Cardiac muscle cell (in vitro differentiated cells and primary cell): ENCODE results near the gene TPMT. TPM values are rescaled to one million over a fixed set of nuclear protein-coding genes. Genes with fewer than 3 reads are reported as not detected.
"Not testable (repeated sequence)": the region's sequence is repeated elsewhere in the genome, so short reads cannot be mapped to it uniquely, and the experiment has no call there.

Experiments used
- DNase-seq, 2 donors: peaks; one replicate each; pipeline versions ENCODE4 v3.0.0 to v3.0.0-alpha.2; 2010 to 2017; ENCODE audit warnings: low read depth in 1 of 2, low spot score in 1 of 2
- H3K27ac ChIP-seq: fragments of 200-600 bp; sonication (generic); 2 replicates; pipeline ENCODE4 v1.5.1; 2016
- H3K27me3 ChIP-seq: fragments of 200-600 bp; sonication (generic); 2 replicates; pipeline ENCODE4 v1.6.0; 2016; ENCODE audit warnings: control low read depth
- H3K36me3 ChIP-seq: fragments of 200-600 bp; sonication (generic); 2 replicates; pipeline ENCODE4 v1.5.1; 2016; ENCODE audit warnings: control low read depth
- H3K4me1 ChIP-seq: fragments of 200-600 bp; sonication (generic); 2 replicates; pipeline ENCODE4 v1.8.1; 2017; ENCODE audit warnings: low read depth, mild to moderate bottlenecking, mixed run types
- H3K4me3 ChIP-seq: fragments of 200-600 bp; sonication (generic); 2 replicates; pipeline ENCODE4 v1.5.1; 2016; ENCODE audit warnings: mild to moderate bottlenecking
- H3K9me3 ChIP-seq: fragments of 200-600 bp; sonication (generic); 2 replicates; pipeline ENCODE4 v1.5.1; 2017; ENCODE audit warnings: low read depth, mild to moderate bottlenecking, control low read depth
- CTCF ChIP-seq: IDR thresholded peaks from 2 replicates; pipeline ENCODE4 v1.5.1; 2012; ENCODE audit warnings: low read depth, mild to moderate bottlenecking, low read length
- polyA plus RNA-seq: library from polyadenylated mRNA; unstranded; fragments of >200 nt; fragmentation: Nextera tagmentation; extraction: Ambion mirVana; gene quantifications from 2 replicates; pipeline ENCODE4 v1.2.1, GENCODE V29; 2016
- total RNA-seq: library from RNA; depleted of rRNA; stranded (reverse); fragments of >200 nt; gene quantifications from 2 replicates; pipeline ENCODE4 v1.2.3, GENCODE V29; 2016

Gene TPMT
- total and polyA plus RNA-seq, 2 experiments from 2014 or later = 9.5 to 14.0 TPM

DNA sequence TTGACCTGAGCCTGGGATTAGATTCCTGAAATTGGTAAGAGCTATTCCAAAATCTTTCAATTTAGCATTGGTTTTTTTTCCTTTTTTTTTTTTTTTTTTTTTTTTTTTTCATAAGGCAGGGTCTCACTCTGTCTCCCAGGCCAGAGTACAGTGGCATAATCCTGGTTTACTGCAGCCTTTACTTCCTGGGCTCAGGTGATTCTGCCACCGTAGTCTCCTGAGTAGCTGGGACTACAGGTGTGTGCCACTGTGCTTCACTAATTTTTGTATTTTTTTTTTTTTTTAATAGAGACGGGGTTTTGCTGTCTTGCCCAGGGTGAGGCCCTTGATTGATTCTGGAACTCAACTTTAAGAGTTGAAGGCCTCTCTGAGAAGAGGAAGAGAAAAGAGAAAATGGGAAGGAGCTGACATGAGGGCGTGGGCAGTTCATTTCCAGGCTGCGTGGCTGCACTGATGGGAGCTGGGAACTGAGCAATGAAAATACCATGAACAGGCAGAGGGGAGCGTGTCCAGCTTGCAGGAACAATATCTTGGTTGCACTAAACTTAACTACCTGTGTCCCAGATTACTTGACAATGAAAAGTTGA, 25.0 kb upstream of the TPMT start:
- no peaks in the 10 kb centered on the region for H3K4me1 ChIP-seq
- no peak overlapping the region for H3K4me3 ChIP-seq
- H3K27ac ChIP-seq = no peak overlapping the region
- H3K27me3 ChIP-seq = no peaks in the 10 kb centered on the region
- DNase-seq = no peak
- H3K9me3 ChIP-seq = no peaks in the 10 kb centered on the region
- TF ChIP-seq CTCF = no peak
- H3K36me3 ChIP-seq = no peaks in the 10 kb centered on the region

GRCh38 chr6:18178960-18179615, 24.2 kb upstream of the TPMT start:
- H3K27ac ChIP-seq = no peak overlapping the region
- no peaks in the 10 kb centered on the region for H3K9me3 ChIP-seq
- H3K4me3 ChIP-seq = no peak overlapping the region
- DNase-seq = no peak
- TF ChIP-seq CTCF = no peak
- H3K27me3 ChIP-seq = no peaks in the 10 kb centered on the region
- no peaks in the 10 kb centered on the region for H3K4me1 ChIP-seq
- H3K36me3 ChIP-seq = no peaks in the 10 kb centered on the region

DNA sequence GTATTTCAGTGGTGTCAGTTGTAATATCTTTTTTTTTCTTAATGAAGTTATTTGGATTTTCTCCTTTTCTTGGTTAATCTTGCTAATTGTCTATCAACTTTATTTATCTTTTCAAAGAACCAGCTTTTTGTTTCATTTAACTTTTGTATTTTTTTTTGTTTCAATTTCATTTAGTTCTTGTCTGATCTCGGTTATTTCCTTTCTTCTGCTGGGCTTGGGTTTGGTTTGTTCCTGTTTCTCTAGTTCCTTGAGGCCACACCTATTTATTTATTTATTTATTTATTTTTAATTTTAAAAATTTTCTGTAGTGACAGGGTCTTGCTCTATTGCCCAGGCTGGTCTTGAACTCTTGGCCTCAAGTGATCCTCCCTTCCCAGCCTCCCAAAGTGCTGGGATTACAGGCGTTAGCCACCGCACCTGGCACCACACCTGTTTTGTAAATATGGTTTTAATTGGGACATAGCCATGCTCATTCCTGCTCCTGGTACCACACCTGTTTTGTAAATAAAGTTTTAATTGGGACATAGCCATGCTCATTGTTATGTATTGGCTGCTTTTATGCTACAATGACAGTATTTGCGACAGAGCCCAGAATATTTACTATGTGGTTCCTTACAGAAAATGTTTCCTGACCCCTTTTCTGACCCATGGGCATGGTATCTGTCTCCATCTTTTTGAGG, 22.5 kb upstream of the TPMT start:
- Histone ChIP-seq H3K36me3 (no peaks in the 10 kb centered on the region), H3K4me1 (no peaks in the 10 kb centered on the region), H3K9me3 (no peaks in the 10 kb centered on the region), H3K4me3 (no peak overlapping the region), H3K27me3 (no peaks in the 10 kb centered on the region), H3K27ac (no peak overlapping the region)
- no peak for DNase-seq
- TF ChIP-seq CTCF = no peak

GRCh38 chr6:18176198-18176597, 21.3 kb upstream of the TPMT start:
- H3K4me1 ChIP-seq, H3K9me3 ChIP-seq, DNase-seq, H3K4me3 ChIP-seq, H3K27me3 ChIP-seq, H3K27ac ChIP-seq, H3K36me3 ChIP-seq: not testable (repeated sequence)

GRCh38 chr6:18171871-18172270, 17.0 kb upstream of the TPMT start:
- Histone ChIP-seq H3K27ac (no peak overlapping the region), H3K4me1 (no peaks in the 10 kb centered on the region), H3K36me3 (peaks cover 6% of the 10 kb centered on the region), H3K9me3 (no peaks in the 10 kb centered on the region), H3K4me3 (no peak overlapping the region), H3K27me3 (no peaks in the 10 kb centered on the region)
- TF ChIP-seq CTCF = no peak
- no peak for DNase-seq

DNA sequence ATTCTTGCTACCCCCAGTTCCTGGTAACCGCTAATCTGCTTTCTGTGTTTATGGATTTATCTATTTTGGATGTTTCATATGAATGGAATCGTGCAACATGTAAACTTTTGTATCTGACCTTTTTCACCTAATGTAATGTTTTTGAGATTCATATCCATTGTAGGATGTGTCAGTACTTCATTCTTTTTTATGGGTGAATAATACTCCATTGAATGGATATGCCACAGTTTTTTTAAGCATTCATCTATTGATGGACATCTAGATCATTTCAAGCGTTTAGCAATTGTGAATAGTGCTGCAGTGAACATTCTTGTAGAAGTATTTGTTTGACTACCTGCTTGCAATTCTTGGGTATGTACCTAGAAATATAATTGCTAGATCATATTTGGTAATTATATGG, 13.4 kb upstream of the TPMT start:
- Histone ChIP-seq H3K36me3 (peaks cover 9% of the 10 kb centered on the region), H3K27me3 (no peaks in the 10 kb centered on the region), H3K4me1 (no peaks in the 10 kb centered on the region), H3K27ac (no peak overlapping the region), H3K4me3 (no peak overlapping the region), H3K9me3 (no peaks in the 10 kb centered on the region)
- DNase-seq = no peak
- TF ChIP-seq CTCF = no peak
